NCI-H2227 (cell line): ENCODE results near the gene TTC13.

Experiments used
- DNase-seq: peaks from one replicate; lab custom pipeline; 2025; ENCODE audit not compliant: unreplicated experiment; lab: John Stamatoyannopoulos, UW

TTC13 gene

DNA sequence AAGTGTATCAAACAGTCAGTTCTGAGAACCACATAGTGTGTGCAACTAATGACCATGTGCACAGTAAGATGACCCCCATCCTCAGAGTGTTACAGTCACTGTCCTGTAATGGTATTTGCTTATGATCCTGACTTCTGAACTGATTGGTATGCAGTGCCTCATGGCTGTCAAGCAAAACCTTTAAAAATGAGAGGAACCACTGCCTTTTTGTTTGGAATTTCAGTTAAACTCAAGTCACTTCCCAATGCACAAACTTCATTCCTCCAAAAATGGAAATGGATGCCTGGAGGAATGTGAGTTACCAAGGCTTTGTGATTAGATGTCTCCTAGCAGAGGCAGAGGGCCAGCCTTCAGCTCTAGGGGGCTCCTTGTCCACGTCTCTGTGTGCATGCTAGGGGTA is 120.8 kb downstream of the TTC13 start:
- DNase-seq = no peak

- DNase-seq = no peak
Observed at GRCh38 chr1:230857077-230857476, 121.6 kb downstream of the TTC13 start.
